ENCODE measurements around the gene KCTD2. TPM values are rescaled to one million over a fixed set of nuclear protein-coding genes. Genes with fewer than 3 reads are reported as not detected.

KCTD2 gene
- total RNA-seq, 4 donors from 2014 or later: 22.5 to 38.3 (median 28.6) TPM

DNA sequence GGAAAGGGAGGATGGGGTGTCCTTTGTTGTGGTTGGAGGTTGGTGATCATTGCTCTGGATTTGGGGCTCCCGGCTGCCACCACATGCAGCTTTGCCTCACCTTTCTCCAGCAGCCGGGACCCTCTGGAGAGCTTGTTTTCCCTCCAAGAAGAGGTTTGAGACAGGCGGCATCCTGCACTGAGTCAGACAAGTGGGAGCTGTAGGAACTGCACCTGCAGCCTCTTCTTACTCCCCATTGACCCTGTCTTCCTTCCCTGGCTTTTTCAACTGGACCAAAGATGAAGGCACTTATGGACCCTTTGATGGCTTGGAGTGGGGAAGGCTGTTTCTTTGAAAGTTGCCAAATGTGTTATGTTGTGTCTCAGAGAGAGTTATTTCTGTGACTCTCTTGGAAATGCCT lies 16.6 kb downstream of the KCTD2 start:
- WGBS, 2 donors: 83 to 85% methylated on average over 3 of the region's 3 CpGs
- intact Hi-C loops (cut with DNase I; ENCODE audit: low total_unique reads): loop anchor here (10.0 kb wide), 1 partner anchor 111 kb away; no protein-coding TSS in a partner anchor

GRCh38 chr17:75064040-75064439 lies 17.0 kb downstream of the KCTD2 start:
- no peak for DNase-seq (ENCODE audit: low spot score in 2 of 2)
- 93 to 95% methylated on average over 11 of the region's 11 CpGs for WGBS, 2 donors
- no peak overlapping the region for H3K4me3 ChIP-seq (ENCODE audit: low read depth, poor library complexity, severe bottlenecking)
- intact Hi-C loops (cut with DNase I; ENCODE audit: low total_unique reads): loop anchor here (10.0 kb wide), 1 partner anchor 111 kb away; no protein-coding TSS in a partner anchor
- TF ChIP-seq POLR2A (IDR thresholded peaks at IDR 0.05) (no peak), CTCF (IDR thresholded peaks at IDR 0.05) (no peak)

More for the DNA sequence above, 16.6 kb downstream of the KCTD2 start:
- TF ChIP-seq CTCF (IDR thresholded peaks at IDR 0.05): no peak
- H3K4me3 ChIP-seq (ENCODE audit: low read depth, poor library complexity, severe bottlenecking): no peak overlapping the region
- DNase-seq (ENCODE audit: low spot score in 2 of 2): no peak

DNA sequence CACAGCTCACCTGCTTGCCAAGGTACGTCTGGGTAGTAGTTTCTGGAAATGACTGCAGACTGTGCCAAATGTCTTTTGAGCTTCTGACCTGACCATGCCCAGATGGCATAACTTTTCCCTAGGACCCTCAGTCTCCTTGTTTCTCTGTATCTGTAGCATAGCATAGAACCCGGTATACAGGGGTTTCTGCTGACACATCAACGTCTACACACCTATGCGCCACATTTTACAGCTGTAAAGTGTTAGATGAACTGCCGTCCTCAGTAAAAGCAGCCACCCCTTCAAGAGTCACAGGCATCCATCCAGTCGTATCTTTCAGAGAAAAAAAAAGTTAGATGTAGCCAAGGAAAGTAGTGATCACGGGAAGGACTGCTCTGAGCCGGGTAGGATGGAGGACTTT lies 17.4 kb downstream of the KCTD2 start:
- 85 to 88% methylated on average over 8 of the region's 8 CpGs for WGBS, 2 donors
- TF ChIP-seq CTCF (IDR thresholded peaks at IDR 0.05): no peak
- H3K4me3 ChIP-seq (ENCODE audit: low read depth, poor library complexity, severe bottlenecking): no peak overlapping the region
- intact Hi-C loops (cut with DNase I; ENCODE audit: low total_unique reads): loop anchor here (10.0 kb wide), 1 partner anchor 110 kb away; no protein-coding TSS in a partner anchor
- no peak for DNase-seq (ENCODE audit: low spot score in 2 of 2)

GRCh38 chr17:75064867-75065561 lies 18.0 kb downstream of the KCTD2 start:
- no peak for DNase-seq (ENCODE audit: low spot score in 2 of 2)
- intact Hi-C loops (cut with DNase I; ENCODE audit: low total_unique reads): loop anchor here (10.0 kb wide), 1 partner anchor 110 kb away; no protein-coding TSS in a partner anchor
- WGBS, 2 donors: 91 to 95% methylated on average over 18 of the region's 18 CpGs
- TF ChIP-seq POLR2A (IDR thresholded peaks at IDR 0.05): no peak
- TF ChIP-seq CTCF (IDR thresholded peaks at IDR 0.05): no peak
- H3K4me3 ChIP-seq (ENCODE audit: low read depth, poor library complexity, severe bottlenecking): no peak overlapping the region

- no peak overlapping the region for H3K4me3 ChIP-seq (ENCODE audit: low read depth, poor library complexity, severe bottlenecking)
- WGBS, 2 donors: 68 to 74% methylated on average over 6 of the region's 6 CpGs
- intact Hi-C loops (cut with DNase I; ENCODE audit: low total_unique reads): loop anchor here (10.0 kb wide), 1 partner anchor 109 kb away; no protein-coding TSS in a partner anchor
- DNase-seq (ENCODE audit: low spot score in 2 of 2): no peak
- TF ChIP-seq CTCF (IDR thresholded peaks at IDR 0.05) (no peak), POLR2A (IDR thresholded peaks at IDR 0.05) (no peak)
These were observed 18.6 kb downstream of the KCTD2 start for GRCh38 chr17:75065562-75066151.

Measured in lower leg skin (tissue), 4 donors.